22Rv1 (cell line): ENCODE data around the gene RIT2.

Experiments
- ZFX ChIP-seq: fragments of 450-650 bp; IDR thresholded peaks from 2 replicates; pipeline ENCODE4 v1.6.1; 2017; ENCODE audit warnings: antibody characterized with exemption, borderline replicate concordance
- TF ChIP-seq, protein P1 (sequence below): fragments of 450-650 bp; IDR thresholded peaks from 2 replicates; pipeline ENCODE4 v1.5.1; 2017; ENCODE audit warnings: mild to moderate bottlenecking

DNA sequence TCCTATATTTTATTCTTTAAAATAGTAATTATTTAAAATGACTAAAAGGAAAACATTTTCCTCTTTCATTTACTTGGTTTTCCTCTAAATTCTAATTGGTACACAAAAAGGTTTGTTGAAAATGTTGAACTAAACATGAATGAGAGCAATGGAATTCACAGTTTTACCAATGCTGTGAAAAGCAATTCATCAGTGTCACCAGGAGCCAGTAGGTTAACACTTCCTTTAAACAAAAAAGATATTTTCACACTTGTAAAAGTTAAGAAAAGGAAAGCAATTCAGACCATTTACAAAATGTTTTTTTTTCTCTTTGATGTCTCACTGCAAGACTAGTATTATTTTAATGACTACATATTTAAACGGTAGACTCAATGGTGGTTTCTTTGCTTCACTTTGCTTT lies 341.6 kb downstream of the RIT2 start:
- TF ChIP-seq, protein P1, sequence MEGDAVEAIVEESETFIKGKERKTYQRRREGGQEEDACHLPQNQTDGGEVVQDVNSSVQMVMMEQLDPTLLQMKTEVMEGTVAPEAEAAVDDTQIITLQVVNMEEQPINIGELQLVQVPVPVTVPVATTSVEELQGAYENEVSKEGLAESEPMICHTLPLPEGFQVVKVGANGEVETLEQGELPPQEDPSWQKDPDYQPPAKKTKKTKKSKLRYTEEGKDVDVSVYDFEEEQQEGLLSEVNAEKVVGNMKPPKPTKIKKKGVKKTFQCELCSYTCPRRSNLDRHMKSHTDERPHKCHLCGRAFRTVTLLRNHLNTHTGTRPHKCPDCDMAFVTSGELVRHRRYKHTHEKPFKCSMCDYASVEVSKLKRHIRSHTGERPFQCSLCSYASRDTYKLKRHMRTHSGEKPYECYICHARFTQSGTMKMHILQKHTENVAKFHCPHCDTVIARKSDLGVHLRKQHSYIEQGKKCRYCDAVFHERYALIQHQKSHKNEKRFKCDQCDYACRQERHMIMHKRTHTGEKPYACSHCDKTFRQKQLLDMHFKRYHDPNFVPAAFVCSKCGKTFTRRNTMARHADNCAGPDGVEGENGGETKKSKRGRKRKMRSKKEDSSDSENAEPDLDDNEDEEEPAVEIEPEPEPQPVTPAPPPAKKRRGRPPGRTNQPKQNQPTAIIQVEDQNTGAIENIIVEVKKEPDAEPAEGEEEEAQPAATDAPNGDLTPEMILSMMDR = no peak
- TF ChIP-seq ZFX = no peak
